PC-9 (cell line): ENCODE data around the gene TEX44. TPM values are rescaled to one million over a fixed set of nuclear protein-coding genes. Genes with fewer than 3 reads are reported as not detected.
"Not testable (repeated sequence)": the region's sequence is repeated elsewhere in the genome, so short reads cannot be mapped to it uniquely, and the experiment has no call there.

Source experiments
- BruUV-seq: library from RNA; stranded (reverse); fragments of 400-500 nt; replicated peaks from 2 replicates; lab custom pipeline; 2021; lab: Mats Ljungman, UMichigan
- CTCF ChIA-PET: fragments of 300-600 bp; sonication (Branson Sonifier 250); formaldehyde crosslinking; loops from one replicate; lab custom pipeline; 2022; ENCODE audit warnings: antibody characterized with exemption; lab: Charles Lee
- POLR2A ChIA-PET: fragments of 300-600 bp; sonication (Branson Sonifier 250); formaldehyde crosslinking; loops from one replicate; lab custom pipeline; 2022; ENCODE audit warnings: antibody characterized with exemption; ENCODE audit not compliant: unreplicated experiment; lab: Charles Lee
- DNase-seq, 2 experiments: peaks; one replicate each; pipeline versions ENCODE4 v3.0.0 to v3.0.0-alpha.2; 2015 to 2022; ENCODE audit warnings: mixed read lengths in 1 of 2
- H2AFZ ChIP-seq: fragments of 200-600 bp; sonication (generic); 2 replicates; pipeline ENCODE4 v1.8.1; 2017; ENCODE audit warnings: antibody characterized with exemption
- H3F3A ChIP-seq: fragments of 200-600 bp; sonication (generic); 2 replicates; pipeline ENCODE4 v1.8.1; 2017; ENCODE audit warnings: antibody characterized with exemption, mild to moderate bottlenecking, low read depth; ENCODE audit not compliant: insufficient read depth
- H3K27ac ChIP-seq: fragments of 200-600 bp; sonication (generic); 2 replicates; pipeline ENCODE4 v1.6.1; 2016; ENCODE audit warnings: mixed run types
- H3K27me3 ChIP-seq: fragments of 200-600 bp; sonication (generic); 2 replicates; pipeline ENCODE4 v1.6.1; 2016; ENCODE audit warnings: low read depth, mixed run types; ENCODE audit not compliant: insufficient read depth
- H3K36me3 ChIP-seq: fragments of 200-600 bp; sonication (generic); 2 replicates; pipeline ENCODE4 v1.6.1; 2016; ENCODE audit warnings: low read depth, mixed run types
- H3K4me1 ChIP-seq: fragments of 200-600 bp; sonication (generic); replicated peaks from 2 replicates; pipeline ENCODE4 v1.6.1; 2016; ENCODE audit warnings: mixed run types; ENCODE audit not compliant: insufficient read depth
- H3K4me2 ChIP-seq: fragments of 200-600 bp; sonication (generic); 2 replicates; pipeline ENCODE4 v1.6.1; 2017; ENCODE audit warnings: mixed run types
- H3K4me3 ChIP-seq: fragments of 200-600 bp; sonication (generic); 2 replicates; pipeline ENCODE4 v1.6.1; 2016; ENCODE audit warnings: mixed run types
- H3K79me2 ChIP-seq: fragments of 200-600 bp; sonication (generic); 2 replicates; pipeline ENCODE4 v1.6.1; 2017; ENCODE audit warnings: low read depth, mixed run types
- H3K9me2 ChIP-seq: fragments of 200-600 bp; sonication (generic); 2 replicates; pipeline ENCODE4 v1.8.1; 2017; ENCODE audit warnings: mild to moderate bottlenecking; ENCODE audit not compliant: insufficient read depth
- H3K9me3 ChIP-seq: fragments of 200-600 bp; sonication (generic); 2 replicates; pipeline ENCODE4 v1.8.1; 2016; ENCODE audit warnings: low read depth; ENCODE audit not compliant: insufficient read depth
- H4K20me1 ChIP-seq: fragments of 200-600 bp; sonication (generic); 2 replicates; pipeline ENCODE4 v1.8.1; 2017; ENCODE audit not compliant: insufficient read depth
- EZH2 ChIP-seq: fragments of 200-600 bp; sonication (generic); IDR thresholded peaks from 2 replicates; pipeline ENCODE4 v1.8.0; 2017; ENCODE audit warnings: antibody characterized with exemption, low read depth
- intact Hi-C: fragments of 100-400 bp; cut with micrococcal nuclease; formaldehyde crosslinking; loops from one replicate; pipeline ENCODE4 v1.10.0; 2022; ENCODE audit not compliant: unreplicated experiment
- total RNA-seq: library from RNA; stranded (reverse); gene quantifications from 2 replicates; pipeline ENCODE4 v1.2.3, GENCODE V29; 2021
- TF ChIP-seq, protein P1 (sequence below): fragments of 200-600 bp; sonication (generic); conservative IDR thresholded peaks from 2 replicates; pipeline ENCODE4 v1.6.1; 2017; ENCODE audit warnings: mixed run types, antibody characterized with exemption, mild to moderate bottlenecking, moderate library complexity

Gene TEX44
- total RNA-seq, 1 experiment from 2014 or later: not detected

DNA sequence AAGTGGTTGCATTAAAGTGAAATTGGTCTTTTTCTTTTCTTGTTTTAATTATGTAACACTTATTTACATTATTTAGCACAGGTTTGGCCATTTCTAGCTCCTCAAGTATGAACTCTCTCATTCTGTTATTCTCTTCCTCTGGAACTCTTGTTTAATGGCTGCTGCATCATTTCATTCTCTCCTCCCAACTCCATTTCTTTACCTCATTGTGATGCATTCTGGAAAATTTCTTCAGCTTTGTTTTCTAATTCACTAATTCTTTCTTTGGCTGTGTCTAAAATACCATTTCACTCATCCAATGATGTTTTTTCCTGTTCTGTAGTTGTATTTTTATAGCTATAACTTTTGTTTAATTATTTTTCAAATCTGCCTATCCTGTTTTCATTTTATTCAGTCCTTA lies 39.9 kb upstream of the TEX44 start:
- Histone ChIP-seq H3K79me2 (no peaks in the 10 kb centered on the region), H3F3A (no peaks in the 10 kb centered on the region), H3K9me2 (no peaks in the 10 kb centered on the region), H3K4me1 (no peaks in the 10 kb centered on the region), H3K36me3 (no peaks in the 10 kb centered on the region), H4K20me1 (no peaks in the 10 kb centered on the region), H3K4me2 (no peak overlapping the region), H3K9me3 (no peaks in the 10 kb centered on the region; the same call in 1 of the 2 replicates), H2AFZ (no peak overlapping the region), H3K4me3 (no peak overlapping the region), H3K27me3 (peaks cover 4% of the 10 kb centered on the region; the same call in 1 of the 2 replicates), H3K27ac (no peak overlapping the region)
- DNase-seq: no peak
- TF ChIP-seq EZH2: no peak
- TF ChIP-seq, protein P1, sequence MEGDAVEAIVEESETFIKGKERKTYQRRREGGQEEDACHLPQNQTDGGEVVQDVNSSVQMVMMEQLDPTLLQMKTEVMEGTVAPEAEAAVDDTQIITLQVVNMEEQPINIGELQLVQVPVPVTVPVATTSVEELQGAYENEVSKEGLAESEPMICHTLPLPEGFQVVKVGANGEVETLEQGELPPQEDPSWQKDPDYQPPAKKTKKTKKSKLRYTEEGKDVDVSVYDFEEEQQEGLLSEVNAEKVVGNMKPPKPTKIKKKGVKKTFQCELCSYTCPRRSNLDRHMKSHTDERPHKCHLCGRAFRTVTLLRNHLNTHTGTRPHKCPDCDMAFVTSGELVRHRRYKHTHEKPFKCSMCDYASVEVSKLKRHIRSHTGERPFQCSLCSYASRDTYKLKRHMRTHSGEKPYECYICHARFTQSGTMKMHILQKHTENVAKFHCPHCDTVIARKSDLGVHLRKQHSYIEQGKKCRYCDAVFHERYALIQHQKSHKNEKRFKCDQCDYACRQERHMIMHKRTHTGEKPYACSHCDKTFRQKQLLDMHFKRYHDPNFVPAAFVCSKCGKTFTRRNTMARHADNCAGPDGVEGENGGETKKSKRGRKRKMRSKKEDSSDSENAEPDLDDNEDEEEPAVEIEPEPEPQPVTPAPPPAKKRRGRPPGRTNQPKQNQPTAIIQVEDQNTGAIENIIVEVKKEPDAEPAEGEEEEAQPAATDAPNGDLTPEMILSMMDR: no peak
- ChIA-PET CTCF (interaction anchor here (0.6 kb wide), 1 partner anchor 130 kb away, joined by 5 read pairs; no protein-coding TSS in a partner anchor), POLR2A (no interaction called here)
- intact Hi-C loops: loop anchor here (10.0 kb wide), 1 partner anchor 328 kb away; no protein-coding TSS in a partner anchor
- BruUV-seq: no TSS peak

DNA sequence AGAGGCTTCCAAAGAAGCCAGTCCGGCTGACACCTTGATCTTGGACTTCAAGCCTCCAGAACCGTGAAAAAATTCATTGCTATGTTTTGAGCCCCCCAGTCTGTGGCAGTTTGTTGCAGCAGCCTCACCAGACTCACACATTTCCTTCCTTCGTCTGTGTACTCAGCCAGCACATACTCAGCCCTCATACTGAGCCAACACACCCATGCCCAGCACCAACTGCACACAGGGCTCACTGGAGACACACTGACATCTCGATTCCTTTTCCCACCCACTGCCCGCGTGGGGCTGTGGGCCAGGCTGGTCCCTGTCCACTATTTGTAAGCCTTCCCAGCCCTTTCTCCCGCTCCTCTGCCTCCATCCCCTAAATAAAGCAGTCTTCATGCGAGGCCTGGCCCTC lies 38.3 kb upstream of the TEX44 start:
- Histone ChIP-seq H3F3A (no peaks in the 10 kb centered on the region), H4K20me1 (no peaks in the 10 kb centered on the region), H3K9me2 (no peaks in the 10 kb centered on the region), H2AFZ (no peak overlapping the region), H3K27me3 (peaks cover 4% of the 10 kb centered on the region; the same call in 1 of the 2 replicates), H3K4me3 (no peak overlapping the region), H3K27ac (no peak overlapping the region), H3K4me2 (no peak overlapping the region), H3K36me3 (no peaks in the 10 kb centered on the region), H3K79me2 (no peaks in the 10 kb centered on the region), H3K4me1 (no peaks in the 10 kb centered on the region), H3K9me3 (no peaks in the 10 kb centered on the region; the same call in 1 of the 2 replicates)
- TF ChIP-seq, protein P1: no peak
- no peak for TF ChIP-seq EZH2
- DNase-seq: no peak
- no TSS peak for BruUV-seq
- ChIA-PET CTCF (no interaction called here), POLR2A (no interaction called here)
- intact Hi-C loops: loop anchor here (10.0 kb wide), 1 partner anchor 330 kb away; no protein-coding TSS in a partner anchor

DNA sequence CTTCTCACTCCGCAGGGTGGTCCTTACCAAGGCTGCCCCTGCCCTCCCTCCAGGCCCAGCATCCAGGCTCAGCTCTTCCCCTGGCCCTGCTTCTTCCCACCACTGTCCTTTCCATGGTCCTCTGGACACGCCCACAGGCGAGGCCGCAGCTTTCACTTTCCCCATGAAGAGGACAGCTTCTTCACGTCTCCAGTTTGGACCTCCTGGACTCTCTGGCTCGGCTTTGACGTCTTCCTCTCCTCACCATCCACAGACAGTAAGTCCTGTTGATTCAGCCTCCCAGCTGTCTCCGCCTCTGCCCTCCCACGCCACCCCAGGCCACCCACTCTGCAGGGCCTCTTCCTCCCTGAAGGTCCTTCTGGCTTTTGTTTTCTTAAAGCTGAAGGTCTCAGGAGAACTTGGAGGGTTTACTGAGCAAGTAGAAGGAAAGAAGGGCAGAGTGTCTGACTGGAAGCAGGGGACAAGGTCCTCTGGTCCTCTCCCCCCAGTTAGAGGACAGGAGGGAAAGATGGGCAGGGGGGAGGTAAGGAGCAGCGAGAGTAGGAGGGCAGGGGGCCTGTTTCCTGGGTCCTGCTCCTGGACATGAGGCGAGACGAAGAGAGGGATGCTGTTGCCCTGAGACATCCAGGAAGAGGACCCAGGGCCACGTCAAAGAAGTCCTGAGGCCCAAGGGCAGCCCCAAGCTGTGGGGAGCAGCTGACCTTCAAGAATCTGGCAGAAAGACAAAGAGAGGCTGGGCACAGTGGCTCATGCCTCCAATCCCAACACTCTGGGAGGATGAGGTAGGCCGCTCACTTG lies 37.7 kb upstream of the TEX44 start:
- no peaks in the 10 kb centered on the region for H4K20me1 ChIP-seq
- BruUV-seq: no TSS peak
- H3K27me3 ChIP-seq: peaks cover 4% of the 10 kb centered on the region; the same call in 1 of the 2 replicates
- TF ChIP-seq EZH2: no peak
- TF ChIP-seq, protein P1: no peak
- H3K9me3 ChIP-seq: no peaks in the 10 kb centered on the region; the same call in 1 of the 2 replicates
- H3K27ac ChIP-seq: no peak overlapping the region
- no peaks in the 10 kb centered on the region for H3K9me2 ChIP-seq
- H3K4me1 ChIP-seq: no peaks in the 10 kb centered on the region
- no peaks in the 10 kb centered on the region for H3K36me3 ChIP-seq
- no peak overlapping the region for H2AFZ ChIP-seq
- DNase-seq: no peak
- ChIA-PET CTCF (no interaction called here), POLR2A (interaction anchor here (0.6 kb wide), 1 partner anchor 13 kb away, joined by 3 read pairs; no protein-coding TSS in a partner anchor)
- H3F3A ChIP-seq: no peaks in the 10 kb centered on the region
- 0 out of 2 replicates have a peak overlapping the region, but pooled peaks have one; percentile 23 for H3K4me2 ChIP-seq
- H3K4me3 ChIP-seq: no peak overlapping the region
- intact Hi-C loops: loop anchor here (5.0 to 10.0 kb wide), 2 partner anchors 38 to 330 kb away; no protein-coding TSS in a partner anchor
- no peaks in the 10 kb centered on the region for H3K79me2 ChIP-seq

DNA sequence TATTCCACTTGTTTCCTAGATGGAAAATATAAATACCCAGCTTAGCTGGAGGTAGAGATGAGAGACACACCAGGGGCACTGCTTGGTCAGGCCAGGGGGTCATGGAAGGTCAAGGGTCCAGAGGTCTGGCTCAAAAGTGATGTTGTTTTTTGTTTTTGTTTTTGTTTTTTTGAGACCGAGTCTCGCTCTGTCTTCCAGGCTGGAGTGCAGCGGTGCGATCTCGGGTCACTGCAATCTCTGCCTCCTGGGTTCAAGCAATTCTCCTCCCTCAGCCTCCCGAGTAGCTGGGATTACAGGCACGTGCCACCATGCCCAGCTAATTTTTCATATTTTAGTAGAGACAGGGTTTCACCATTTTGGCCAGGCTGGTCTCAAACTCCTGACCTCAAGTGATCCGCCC lies 36.2 kb upstream of the TEX44 start:
- H3K27ac ChIP-seq, H3K4me2 ChIP-seq, H2AFZ ChIP-seq, BruUV-seq, H3K79me2 ChIP-seq, H4K20me1 ChIP-seq, H3F3A ChIP-seq, H3K4me1 ChIP-seq, H3K9me2 ChIP-seq, H3K9me3 ChIP-seq, POLR2A ChIA-PET, H3K36me3 ChIP-seq, H3K27me3 ChIP-seq, DNase-seq, CTCF ChIA-PET, H3K4me3 ChIP-seq: not testable (repeated sequence)
- intact Hi-C loops: loop anchor here (5.0 to 10.0 kb wide), 2 partner anchors 39 to 332 kb away; no protein-coding TSS in a partner anchor
